K562 (cell line): ENCODE data around the gene CCDC116. TPM values are rescaled to one million over a fixed set of nuclear protein-coding genes. Genes with fewer than 3 reads are reported as not detected.

ENCODE experiments used
- CBX5 ChIP-seq: IDR thresholded peaks from 2 replicates; pipeline ENCODE4 v1.6.1; 2014; ENCODE audit warnings: low read depth, borderline replicate concordance
- CEBPZ ChIP-seq: fragments of 150-350 bp; IDR thresholded peaks from 2 replicates; pipeline ENCODE4 v1.6.1; 2014; ENCODE audit warnings: low read depth, mild to moderate bottlenecking, low read length, borderline replicate concordance
- CHD2 ChIP-seq: IDR thresholded peaks from 2 replicates; pipeline ENCODE4 v1.6.1; 2011; ENCODE audit warnings: low read depth, low read length
- ELK3 ChIP-seq: fragments of 450-650 bp; formaldehyde crosslinking; IDR thresholded peaks from 2 replicates; pipeline ENCODE4 v1.4.0; 2020; ENCODE audit warnings: mild to moderate bottlenecking
- GABPB2 ChIP-seq: fragments of 250-450 bp; sonication (Bioruptor Pico); conservative IDR thresholded peaks from 2 replicates; pipeline ENCODE4 v1.5.1; 2021; ENCODE audit warnings: mild to moderate bottlenecking
- GTF2F1 ChIP-seq: IDR thresholded peaks from 2 replicates; pipeline ENCODE4 v1.6.1; 2011; ENCODE audit warnings: low read depth, low read length, improper control_type of control experiment
- HMGXB4 ChIP-seq: sonication (generic); formaldehyde crosslinking; IDR thresholded peaks from 2 replicates; pipeline ENCODE4 v1.8.1; 2023; ENCODE audit warnings: mild to moderate bottlenecking, missing genetic modification reagents
- HNRNPLL ChIP-seq: fragments of 200-400 bp; formaldehyde crosslinking; IDR thresholded peaks from 2 replicates; pipeline ENCODE4 v1.6.1; 2017; ENCODE audit warnings: low read length, low read depth, mild to moderate bottlenecking; ENCODE audit not compliant: poor library complexity, severe bottlenecking
- MAFK ChIP-seq: IDR thresholded peaks from 2 replicates; pipeline ENCODE4 v1.6.1; 2011; ENCODE audit warnings: low read length, improper control_type of control experiment
- MLX ChIP-seq, 2 experiments: fragments of 450-650 bp in 1 of 2; sonication (generic) in 1 of 2; formaldehyde crosslinking; conservative IDR thresholded peaks; 2 replicates each; pipeline versions ENCODE4 v1.4.0 to v1.8.1; 2020 to 2022; ENCODE audit warnings: mild to moderate bottlenecking in 1 of 2, missing genetic modification reagents in 1 of 2
- NELFE ChIP-seq: IDR thresholded peaks from 2 replicates; pipeline ENCODE4 v1.6.1; 2011; ENCODE audit warnings: mild to moderate bottlenecking; ENCODE audit not compliant: insufficient read depth, insufficient read length
- SMAD1 ChIP-seq: fragments of 150-350 bp; IDR thresholded peaks from 2 replicates; pipeline ENCODE4 v1.6.1; 2014; ENCODE audit warnings: low read length, low read depth; ENCODE audit not compliant: partially characterized antibody
- SNIP1 ChIP-seq: fragments of 450-650 bp; IDR thresholded peaks from 2 replicates; pipeline ENCODE4 v1.7.1; 2017; ENCODE audit warnings: low read depth, mild to moderate bottlenecking
- SP2 ChIP-seq: IDR thresholded peaks from 2 replicates; pipeline ENCODE4 v1.6.1; 2011; ENCODE audit warnings: mild to moderate bottlenecking, low read depth, low read length, moderate library complexity; ENCODE audit not compliant: poor library complexity, severe bottlenecking; ENCODE audit errors: extremely low read depth
- SPI1 ChIP-seq: IDR thresholded peaks from 2 replicates; pipeline ENCODE4 v1.6.1; 2011; ENCODE audit warnings: low read depth, low read length, control low read depth, borderline replicate concordance
- STAT6 ChIP-seq: sonication (generic); formaldehyde crosslinking; IDR thresholded peaks from 2 replicates; pipeline ENCODE4 v1.8.1; 2023; ENCODE audit warnings: mild to moderate bottlenecking, missing genetic modification reagents
- polyA plus RNA-seq, 8 experiments: library from polyadenylated mRNA; depleted of rRNA in 4 of 8; stranded (reverse) in 5 of 8; unstranded in 3 of 8; fragments of >200 nt; fragmentation: Nextera tagmentation in 2 of 8; fragmentation: Illumina TruSeq in 1 of 8; extraction: Ambion mirVana in 2 of 8; extraction: Trizol in 1 of 8; gene quantifications; 2 replicates each; pipeline versions ENCODE4 v1.2.1 to v1.2.3, GENCODE V29; 2011 to 2014; ENCODE audit warnings: inconsistent platforms in 1 of 8, missing spikeins in 1 of 8
- total RNA-seq, 7 experiments: library from RNA; depleted of rRNA in 6 of 7; stranded (reverse); fragments of >200 nt in 6 of 7; fragmentation: Illumina TruSeq in 2 of 7; extraction: Trizol in 2 of 7; gene quantifications; 2 replicates each; pipeline versions ENCODE4 v1.2.1 to v1.2.3, GENCODE V29; 2011 to 2021; ENCODE audit warnings: low replicate concordance in 1 of 7

CCDC116 gene
- total and polyA plus RNA-seq, 9 of the 15 experiments (the other 6 are each of a cell fraction or from before 2014, with no cell fraction given), result 1.6 to 11.3 (median 4.7) TPM

- TF ChIP-seq SP2 (peak; percentile 31), STAT6 (peak; percentile 96; the same call in 1 of the 2 replicates), GTF2F1 (peak; percentile 89), HNRNPLL (no peak), ELK3 (CRISPR knock-in tag) (no peak), SNIP1 (no peak), CEBPZ (0 out of 2 replicates have a peak, but pooled peaks have one; percentile 33), CBX5 (no peak), NELFE (no peak), HMGXB4 (CRISPR knock-in tag) (peak; percentile 92), MAFK (peak; percentile 30; the same call in 1 of the 2 replicates), SMAD1 (peak; percentile 77), SPI1 (peak; percentile 73; the same call in 1 of the 2 replicates), GABPB2 (no peak), CHD2 (peak; percentile 68), MLX (CRISPR knock-in tag; conservative IDR thresholded peaks at IDR 0.05) (peak in 1 of 2 experiments; percentile 26; a peak in 2 of 4 replicates)
Measured at GRCh38 chr22:21657360-21658032, 24.9 kb downstream of the CCDC116 start (continued).
